Transverse colon (tissue), 4 donors: ENCODE data around the gene PROSER2. TPM values are rescaled to one million over a fixed set of nuclear protein-coding genes. Genes with fewer than 3 reads are reported as not detected.

Experiments
- DNase-seq: peaks from one replicate; pipeline ENCODE4 v3.0.0-alpha.2; 2019
- H3K27ac ChIP-seq, 4 donors: fragments of 200-600 bp; sonication (generic); 2 replicates each; pipeline ENCODE4 v1.5.1; 2016 to 2018; ENCODE audit warnings: inconsistent platforms in 4 of 4
- H3K27me3 ChIP-seq: fragments of 200-600 bp; sonication (generic); 2 replicates; pipeline ENCODE4 v1.5.1; 2017; ENCODE audit warnings: inconsistent platforms
- H3K36me3 ChIP-seq, 4 donors: fragments of 200-600 bp; sonication (generic); 2 replicates each; pipeline ENCODE4 v1.5.1; 2017 to 2019; ENCODE audit warnings: inconsistent platforms in 4 of 4
- H3K4me1 ChIP-seq, 4 donors: fragments of 200-600 bp; sonication (generic); 2 replicates each; pipeline ENCODE4 v1.5.1; 2017 to 2020; ENCODE audit warnings: inconsistent platforms in 4 of 4
- H3K4me3 ChIP-seq, 4 donors: fragments of 200-600 bp; sonication (generic); 1 replicate in 1 of 4; 2 replicates in 3 of 4; pipeline versions ENCODE4 v1.5.1 to v1.6.1; 2017 to 2019; ENCODE audit warnings: inconsistent platforms in 4 of 4
- H3K9me3 ChIP-seq, 2 donors: fragments of 200-600 bp; sonication (generic); 2 replicates each; pipeline ENCODE4 v1.5.1; 2017 to 2019; ENCODE audit warnings: inconsistent platforms in 2 of 2
- CTCF ChIP-seq, 5 experiments: fragments of 200-600 bp in 3 of 5; fragments of 450-650 bp in 2 of 5; sonication (generic) in 3 of 5; IDR thresholded peaks; 1 replicate in 2 of 5; 2 replicates in 3 of 5; pipeline ENCODE4 v1.5.1; 2016 to 2017; ENCODE audit warnings: antibody characterized with exemption in 5 of 5, inconsistent platforms in 3 of 5, mild to moderate bottlenecking in 2 of 5, moderate library complexity in 1 of 5
- EP300 ChIP-seq: sonication (generic); formaldehyde crosslinking; IDR thresholded peaks from one replicate; pipeline ENCODE4 v1.6.1; 2017; ENCODE audit warnings: antibody characterized with exemption, low read depth
- POLR2A ChIP-seq: fragments of 450-650 bp; IDR thresholded peaks from one replicate; pipeline ENCODE4 v1.6.1; 2016; ENCODE audit warnings: antibody characterized with exemption, mild to moderate bottlenecking, moderate library complexity
- POLR2AphosphoS5 ChIP-seq, 3 donors: sonication (generic); formaldehyde crosslinking; IDR thresholded peaks; one replicate each; pipeline ENCODE4 v1.6.1; 2016; ENCODE audit warnings: antibody characterized with exemption in 3 of 3
- WGBS, 2 donors: methylation state at CpG; one replicate each; pipeline ENCODE4 v1.1.5; 2018; ENCODE audit warnings: low coverage in 1 of 2; 5-methylcytosine and 5-hydroxymethylcytosine counted together
- in situ Hi-C, 4 donors: fragments of 200-750 bp; cut with MboI; loops; one replicate each; pipeline versions ENCODE4 v1.15.0 to v1.15.1; 2017; ENCODE audit warnings: low sequenced_read_pairs in 3 of 4, low pct_ligation_motif_present in 1 of 4, low pct_unique_long_range_greater_than_20kb in 1 of 4
- intact Hi-C: fragments of 100-400 bp; cut with DNase I; formaldehyde crosslinking; loops from one replicate; pipeline ENCODE4 v1.15.1; 2023; ENCODE audit warnings: low total_unique reads
- total RNA-seq, 4 donors: library from RNA; depleted of rRNA; stranded (reverse); fragments of >200 nt; gene quantifications; one replicate each; pipeline ENCODE4 v1.1.0, GENCODE V29; 2016

The PROSER2 gene
- total RNA-seq, 4 donors from 2014 or later: 4.2 to 29.2 (median 6.9) TPM

GRCh38 chr10:11810973-11811372 lies 12.2 kb upstream of the PROSER2 start:
- H3K36me3 ChIP-seq: no peaks in the 10 kb centered on the region
- 72 to 74% methylated on average over 6 of the region's 6 CpGs for WGBS, 2 donors
- no peaks in the 10 kb centered on the region for H3K4me1 ChIP-seq
- DNase-seq: no peak
- no peaks in the 10 kb centered on the region for H3K9me3 ChIP-seq
- intact Hi-C loops (no loop called here), in situ Hi-C loops (no loop called here)
- no peak overlapping the region for H3K4me3 ChIP-seq
- TF ChIP-seq POLR2AphosphoS5 (IDR thresholded peaks at IDR 0.05): no peak
- no peak for TF ChIP-seq CTCF (IDR thresholded peaks at IDR 0.05)
- no peak for TF ChIP-seq EP300
- no peak for TF ChIP-seq POLR2A
- no peaks in the 10 kb centered on the region for H3K27me3 ChIP-seq
- H3K27ac ChIP-seq: no peak overlapping the region

GRCh38 chr10:11813177-11813576 lies 10.0 kb upstream of the PROSER2 start:
- intact Hi-C loops (no loop called here), in situ Hi-C loops (no loop called here)
- no peaks in the 10 kb centered on the region for H3K9me3 ChIP-seq
- no peak overlapping the region for H3K27ac ChIP-seq
- no peaks in the 10 kb centered on the region for H3K36me3 ChIP-seq
- TF ChIP-seq EP300: no peak
- no peak for TF ChIP-seq POLR2AphosphoS5 (IDR thresholded peaks at IDR 0.05)
- TF ChIP-seq POLR2A: no peak
- TF ChIP-seq CTCF (IDR thresholded peaks at IDR 0.05): no peak
- H3K4me3 ChIP-seq: no peak overlapping the region
- H3K27me3 ChIP-seq: no peaks in the 10 kb centered on the region
- 72% methylated on average over 7 of the region's 7 CpGs; no CpG with 5 or more reads in 1 of the 2 donors for WGBS, 2 donors
- H3K4me1 ChIP-seq: no peaks in the 10 kb centered on the region
- no peak for DNase-seq

- Histone ChIP-seq H3K4me1 (no peaks in the 10 kb centered on the region), H3K9me3 (no peaks in the 10 kb centered on the region), H3K27ac (no peak overlapping the region), H3K36me3 (no peaks in the 10 kb centered on the region), H3K4me3 (no peak overlapping the region), H3K27me3 (no peaks in the 10 kb centered on the region)
- no peak for DNase-seq
- intact Hi-C loops: no loop called here
- WGBS, 2 donors: 83 to 84% methylated on average over 7 to 13 of the region's 13 CpGs
- in situ Hi-C loops: no loop called here
- TF ChIP-seq EP300 (no peak), POLR2A (no peak), POLR2AphosphoS5 (IDR thresholded peaks at IDR 0.05) (no peak), CTCF (IDR thresholded peaks at IDR 0.05) (no peak)
These were observed 9.1 kb upstream of the PROSER2 start for GRCh38 chr10:11813855-11814567.

- no peaks in the 10 kb centered on the region for H3K9me3 ChIP-seq
- WGBS, 2 donors: 75 to 100% methylated on average over 2 to 3 of the region's 3 CpGs
- H3K27me3 ChIP-seq: peaks cover 18% of the 10 kb centered on the region
- no peak overlapping the region for H3K4me3 ChIP-seq
- H3K4me1 ChIP-seq: peaks cover 0 to 8% (median 3%) of the 10 kb centered on the region in 4 donors
- H3K36me3 ChIP-seq: no peaks in the 10 kb centered on the region
- DNase-seq: no peak
- no peak for TF ChIP-seq POLR2AphosphoS5 (IDR thresholded peaks at IDR 0.05)
- TF ChIP-seq POLR2A: no peak
- TF ChIP-seq EP300: no peak
- TF ChIP-seq CTCF (IDR thresholded peaks at IDR 0.05): no peak
- intact Hi-C loops (no loop called here), in situ Hi-C loops (no loop called here)
- H3K27ac ChIP-seq: no peak overlapping the region
These were observed 4.1 kb upstream of the PROSER2 start for GRCh38 chr10:11819027-11819426.
